ENCODE results near the gene RAP2C.

DNA sequence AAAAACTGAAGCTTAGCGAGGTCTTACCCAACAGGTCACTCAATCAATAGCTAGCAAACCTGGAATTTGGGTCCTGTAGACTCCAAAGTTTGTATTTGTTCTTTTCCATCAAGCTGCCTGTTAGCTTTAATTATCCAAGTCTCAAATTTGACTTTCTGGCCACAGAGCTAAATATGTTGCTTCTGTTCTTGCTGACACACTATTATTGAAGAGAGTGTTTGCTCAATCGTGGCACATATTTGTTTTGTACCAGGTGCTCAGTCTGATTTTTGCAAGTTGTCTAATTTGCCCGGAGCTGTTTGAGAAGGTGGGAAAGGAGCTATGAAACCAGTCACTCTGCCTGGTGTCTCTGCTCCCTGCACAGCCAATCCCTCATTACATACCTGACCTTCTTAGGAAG is 49.7 kb downstream of the RAP2C start:
- no peak for TF ChIP-seq POLR2A (IDR thresholded peaks at IDR 0.05; ENCODE audit: low read length)
- TF ChIP-seq GATA1 (IDR thresholded peaks at IDR 0.05; ENCODE audit: low read depth, low read length), result no peak
